CD4-positive, alpha-beta memory T cell (primary cell): Measurements from ENCODE around the gene ABI1. TPM values are rescaled to one million over a fixed set of nuclear protein-coding genes. Genes with fewer than 3 reads are reported as not detected.

Experiments used
- CTCF ChIA-PET: fragments of 350-600 bp; sonication (Branson Sonifier 250); formaldehyde crosslinking; loops from one replicate; lab custom pipeline; 2021; ENCODE audit warnings: inconsistent platforms; ENCODE audit not compliant: partially characterized antibody; lab: Charles Lee
- POLR2A ChIA-PET: fragments of 350-600 bp; sonication (Branson Sonifier 250); formaldehyde crosslinking; loops from one replicate; lab custom pipeline; 2021; ENCODE audit not compliant: partially characterized antibody; lab: Charles Lee
- DNase-seq, 5 donors: peaks; one replicate each; pipeline versions ENCODE4 v3.0.0 to v3.0.0-alpha.2; 2020 to 2022; ENCODE audit warnings: mixed read lengths in 1 of 5
- H3K27ac ChIP-seq: one replicate; pipeline ENCODE4 v1.7.0; 2013; ENCODE audit warnings: low read depth, low read length
- H3K27me3 ChIP-seq: 2 replicates; pipeline ENCODE4 v1.7.0; 2013; ENCODE audit warnings: mild to moderate bottlenecking, low read length, moderate library complexity; ENCODE audit not compliant: insufficient read depth
- H3K36me3 ChIP-seq: 2 replicates; pipeline ENCODE4 v1.7.0; 2013; ENCODE audit warnings: mild to moderate bottlenecking, low read length, moderate library complexity; ENCODE audit not compliant: insufficient read depth
- H3K4me1 ChIP-seq: 2 replicates; pipeline ENCODE4 v1.7.0; 2013; ENCODE audit warnings: mild to moderate bottlenecking, low read length, moderate library complexity; ENCODE audit not compliant: insufficient read depth
- H3K4me3 ChIP-seq, 2 donors: one replicate each; pipeline ENCODE4 v1.7.0; 2013; ENCODE audit warnings: low read length in 2 of 2, mild to moderate bottlenecking in 1 of 2
- H3K9me3 ChIP-seq, 2 donors: one replicate each; pipeline ENCODE4 v1.7.0; 2013; ENCODE audit warnings: low read length in 2 of 2, control low read depth in 1 of 2; ENCODE audit not compliant: control insufficient read depth in 1 of 2
- H3K27ac Mint-ChIP-seq, 7 donors: one replicate each; pipeline ENCODE4 v1.8.0; 2020 to 2021; ENCODE audit warnings: mixed read lengths in 7 of 7, mild to moderate bottlenecking in 6 of 7, inconsistent platforms in 3 of 7, moderate library complexity in 3 of 7
- H3K27me3 Mint-ChIP-seq, 2 donors: one replicate each; pipeline ENCODE4 v1.8.0; 2020 to 2021; ENCODE audit warnings: mixed read lengths in 2 of 2
- H3K36me3 Mint-ChIP-seq, 2 donors: one replicate each; pipeline ENCODE4 v1.8.0; 2020 to 2021; ENCODE audit warnings: mixed read lengths in 2 of 2, inconsistent platforms in 1 of 2, mild to moderate bottlenecking in 1 of 2
- H3K4me1 Mint-ChIP-seq, 4 donors: one replicate each; pipeline ENCODE4 v1.8.0; 2020 to 2021; ENCODE audit warnings: mixed read lengths in 4 of 4, mild to moderate bottlenecking in 1 of 4
- H3K4me3 Mint-ChIP-seq, 8 donors: one replicate each; pipeline ENCODE4 v1.8.0; 2020 to 2021; ENCODE audit warnings: mixed read lengths in 8 of 8, mild to moderate bottlenecking in 7 of 8, moderate library complexity in 6 of 8, inconsistent platforms in 3 of 8
- H3K9me3 Mint-ChIP-seq, 8 donors: one replicate each; pipeline ENCODE4 v1.8.0; 2020 to 2021; ENCODE audit warnings: mixed read lengths in 8 of 8, mild to moderate bottlenecking in 5 of 8, inconsistent platforms in 3 of 8, moderate library complexity in 1 of 8
- intact Hi-C: fragments of 100-400 bp; cut with micrococcal nuclease; formaldehyde crosslinking; loops from one replicate; pipeline ENCODE4 v1.15.1; 2023
- polyA plus RNA-seq, 2 donors: library from polyadenylated mRNA; unstranded; fragments of 300-500 nt; fragmentation: Illumina TruSeq; gene quantifications; one replicate each; pipeline ENCODE4 v1.2.3, GENCODE V29; 2021
- total RNA-seq, 2 experiments: library from RNA; stranded (reverse); gene quantifications; one replicate each; pipeline ENCODE4 v1.2.3, GENCODE V29; 2021

Gene ABI1
- total and polyA plus RNA-seq, 4 experiments from 2014 or later, result 62.2 to 87.6 (median 71.4) TPM

DNA sequence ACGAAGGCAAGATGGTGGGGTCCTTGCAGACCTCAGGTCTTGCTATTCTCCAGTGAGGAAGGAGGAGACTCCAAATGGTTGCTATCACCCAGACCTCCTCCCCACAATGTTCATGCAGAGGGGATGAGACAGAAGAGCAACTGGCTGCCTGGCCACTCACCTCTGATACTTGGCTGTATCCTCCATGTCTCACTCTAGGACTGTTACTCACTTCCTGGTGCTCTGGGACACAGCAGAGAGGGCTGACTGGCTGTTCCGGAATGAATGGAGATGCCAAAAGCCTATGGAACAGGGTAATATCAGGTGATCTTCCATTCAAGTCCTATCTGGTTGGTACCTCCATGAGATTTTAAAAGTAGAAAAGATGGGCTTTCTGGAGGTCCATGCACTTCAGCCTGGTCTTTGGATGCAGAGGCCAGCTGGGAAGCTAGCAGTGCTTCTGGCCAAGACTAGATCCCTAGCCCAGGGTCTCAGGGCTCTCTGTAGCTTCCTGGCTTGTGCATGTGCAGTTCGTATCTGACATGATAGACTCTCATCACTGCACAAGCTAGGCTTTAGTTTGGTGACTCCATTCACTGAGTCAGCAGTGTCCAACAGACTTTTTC lies 27.0 kb upstream of the ABI1 start:
- intact Hi-C loops, result loop anchor here (10.0 kb wide), 1 partner anchor 1163 kb away; no protein-coding TSS in a partner anchor
- CTCF ChIA-PET, result interaction anchor here (1.4 kb wide), 1 partner anchor 162 kb away, joined by 5 read pairs; no protein-coding TSS in a partner anchor

DNA sequence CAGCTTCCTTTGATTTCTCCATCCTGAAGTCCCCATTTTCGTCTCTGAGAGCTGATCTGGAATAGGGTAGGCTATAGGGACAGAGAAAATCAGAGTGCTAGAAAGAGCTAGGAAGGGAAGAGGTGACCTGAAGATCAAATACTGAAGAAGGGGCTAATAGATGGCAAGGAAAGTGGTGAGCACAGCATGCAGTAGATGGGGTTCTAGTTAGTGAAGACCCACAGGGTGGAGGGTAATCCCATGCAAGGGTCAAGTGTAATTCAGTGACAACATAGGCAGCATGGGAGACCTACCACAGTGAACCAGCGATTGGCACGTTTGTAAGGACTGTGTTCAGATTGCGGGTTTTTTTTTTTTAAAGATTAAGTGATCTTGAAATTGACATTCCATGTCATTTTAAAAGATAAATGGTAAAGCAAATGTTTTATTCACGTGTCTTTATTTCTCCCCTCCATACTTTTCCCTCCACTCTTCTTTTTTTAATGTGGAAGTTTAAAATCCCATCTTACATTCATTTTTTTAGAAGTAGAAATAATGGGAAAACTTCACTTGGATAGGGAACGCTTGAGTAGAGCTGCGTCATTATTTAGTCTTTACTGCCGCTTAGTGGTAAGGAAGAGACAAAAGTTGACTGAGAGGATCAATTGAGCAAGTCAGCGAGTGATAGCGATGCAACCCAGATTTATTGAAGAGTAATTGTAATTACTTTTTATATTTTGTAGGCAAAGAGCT lies 21.0 kb upstream of the ABI1 start:
- no peaks in the 10 kb centered on the region for H3K36me3 Mint-ChIP-seq
- no peaks in the 10 kb centered on the region for H3K9me3 Mint-ChIP-seq
- peaks cover 7 to 9% of the 10 kb centered on the region in 2 donors for H3K27me3 Mint-ChIP-seq
- ChIA-PET CTCF (interaction anchor here (0.6 to 7.3 kb wide), 37 partner anchors 12 to 1866 kb away, joined by 3 to 249 read pairs (median 4); partner anchors contain the start of genes ABI1, ENKUR and THNSL1), POLR2A (interaction anchor here (1.0 to 3.0 kb wide), 2 partner anchors 154 to 156 kb away, joined by 3 to 13 read pairs; no protein-coding TSS in a partner anchor)
- Histone ChIP-seq H3K4me1 (no peaks in the 10 kb centered on the region), H3K27me3 (no peaks in the 10 kb centered on the region), H3K27ac (no peak overlapping the region), H3K4me3 (no peak overlapping the region), H3K9me3 (no peaks in the 10 kb centered on the region), H3K36me3 (no peaks in the 10 kb centered on the region)
- H3K27ac Mint-ChIP-seq, result no peak overlapping the region
- DNase-seq, result peak in 4 of 5 donors; percentile 34 to 56 (median 43)
- H3K4me1 Mint-ChIP-seq, result peaks cover 0 to 5% (median 1%) of the 10 kb centered on the region in 4 donors
- intact Hi-C loops, result loop anchor here (1.0 to 10.0 kb wide), 5 partner anchors 20 to 1157 kb away; no protein-coding TSS in a partner anchor
- no peak overlapping the region for H3K4me3 Mint-ChIP-seq

More for the DNA sequence above, 27.0 kb upstream of the ABI1 start:
- H3K4me1 Mint-ChIP-seq, result no peaks in the 10 kb centered on the region
- no peaks in the 10 kb centered on the region for H3K36me3 Mint-ChIP-seq
- DNase-seq, result no peak
- Histone ChIP-seq H3K36me3 (no peaks in the 10 kb centered on the region), H3K27me3 (no peaks in the 10 kb centered on the region), H3K27ac (no peak overlapping the region), H3K4me1 (no peaks in the 10 kb centered on the region), H3K9me3 (no peaks in the 10 kb centered on the region), H3K4me3 (no peak overlapping the region)
- H3K9me3 Mint-ChIP-seq, result peaks cover 0 to 13% (median 2%) of the 10 kb centered on the region in 8 donors
- no peak overlapping the region for H3K4me3 Mint-ChIP-seq
- POLR2A ChIA-PET, result no interaction called here
- peaks cover 7 to 8% of the 10 kb centered on the region in 2 donors for H3K27me3 Mint-ChIP-seq
- H3K27ac Mint-ChIP-seq, result no peak overlapping the region

DNA sequence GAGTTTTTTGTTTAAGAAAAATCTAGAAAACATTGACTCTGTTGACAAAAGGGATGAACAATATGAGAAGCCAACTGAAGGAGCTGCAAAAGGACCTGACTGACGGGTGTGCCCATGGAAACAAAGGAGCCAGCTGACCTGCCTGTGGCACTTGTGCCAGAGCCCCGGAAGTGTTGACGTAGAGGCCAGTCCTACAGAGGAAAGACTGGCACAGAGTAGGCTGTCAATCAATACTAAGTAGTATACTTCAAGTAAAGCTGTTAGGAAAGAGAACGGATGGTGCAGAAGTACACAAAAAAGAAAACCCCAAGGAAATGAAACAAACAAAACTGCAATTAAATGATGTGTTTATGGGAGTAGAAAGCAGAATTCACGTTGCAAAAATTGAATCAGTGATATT lies 19.0 kb upstream of the ABI1 start:
- DNase-seq, result no peak
- Mint-ChIP-seq H3K36me3 (no peaks in the 10 kb centered on the region), H3K4me1 (peaks cover 0 to 5% (median 1%) of the 10 kb centered on the region in 4 donors), H3K4me3 (no peak overlapping the region), H3K27me3 (peaks cover 3 to 14% of the 10 kb centered on the region in 2 donors), H3K9me3 (no peaks in the 10 kb centered on the region), H3K27ac (no peak overlapping the region)
- Histone ChIP-seq H3K27me3 (no peaks in the 10 kb centered on the region), H3K27ac (no peak overlapping the region), H3K36me3 (no peaks in the 10 kb centered on the region), H3K9me3 (no peaks in the 10 kb centered on the region), H3K4me3 (no peak overlapping the region), H3K4me1 (no peaks in the 10 kb centered on the region)
- intact Hi-C loops, result loop anchor here (10.0 kb wide), 1 partner anchor 1155 kb away; no protein-coding TSS in a partner anchor
- ChIA-PET CTCF (interaction anchor here (0.6 to 7.3 kb wide), 6 partner anchors 10 to 544 kb away, joined by 3 to 249 read pairs (median 12); partner anchors contain the start of gene ABI1), POLR2A (no interaction called here)

DNA sequence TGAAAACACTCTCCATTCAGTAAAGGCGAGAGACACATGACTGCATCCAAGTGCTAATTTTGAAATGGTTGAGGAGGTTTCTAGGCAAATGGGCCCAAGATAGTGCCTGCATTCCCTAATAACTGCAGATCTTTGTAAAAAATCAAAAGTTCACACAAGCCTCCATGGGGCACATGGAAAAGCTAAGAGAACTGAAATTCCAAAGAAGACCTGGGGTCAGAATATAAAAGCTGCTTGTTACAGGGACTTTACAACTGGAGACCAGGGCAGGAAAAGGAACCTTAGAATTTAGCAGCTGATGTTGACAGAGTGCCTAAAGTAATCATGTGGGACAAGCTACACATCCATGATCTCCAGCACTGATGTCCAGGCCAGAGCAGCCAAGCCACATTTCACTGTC lies 10.0 kb upstream of the ABI1 start:
- Mint-ChIP-seq H3K4me3 (no peak overlapping the region), H3K4me1 (peaks cover 7 to 9% (median 8%) of the 10 kb centered on the region in 4 donors), H3K9me3 (no peaks in the 10 kb centered on the region), H3K27ac (no peak overlapping the region), H3K36me3 (no peaks in the 10 kb centered on the region), H3K27me3 (no peaks in the 10 kb centered on the region)
- Histone ChIP-seq H3K4me3 (no peak overlapping the region), H3K27ac (no peak overlapping the region), H3K27me3 (no peaks in the 10 kb centered on the region), H3K36me3 (no peaks in the 10 kb centered on the region), H3K4me1 (peaks cover 8% of the 10 kb centered on the region), H3K9me3 (no peaks in the 10 kb centered on the region)
- CTCF ChIA-PET, result interaction anchor here (2.9 to 3.2 kb wide), 3 partner anchors 9 to 144 kb away, joined by 15 to 19 read pairs (median 19); partner anchors contain the start of gene ABI1
- POLR2A ChIA-PET, result no interaction called here
- intact Hi-C loops, result no loop called here
- no peak for DNase-seq

DNA sequence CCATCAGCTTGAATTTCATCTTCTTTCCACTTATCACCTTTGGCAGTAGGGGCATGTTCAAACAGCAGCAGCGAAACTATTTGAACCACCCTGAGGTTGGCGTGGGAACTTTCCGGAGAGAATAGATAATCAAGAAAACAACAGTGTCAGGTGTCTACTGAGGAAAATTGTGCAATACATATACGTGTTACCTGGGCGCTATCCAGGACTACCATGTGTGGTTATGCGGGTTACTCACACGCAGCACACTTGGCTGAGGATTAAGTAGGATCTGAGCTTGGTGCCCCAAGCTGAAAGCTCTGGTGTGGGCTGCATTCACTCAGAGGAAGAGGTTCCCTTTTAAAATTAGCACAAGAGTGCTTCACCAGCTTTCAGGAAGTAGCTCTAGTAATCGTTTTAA lies 8.8 kb upstream of the ABI1 start:
- H3K4me3 ChIP-seq, result no peak overlapping the region
- no peaks in the 10 kb centered on the region for H3K9me3 ChIP-seq
- Mint-ChIP-seq H3K27ac (peak overlapping the region in 6 of 7 donors; percentile 58 to 87 (median 81)), H3K27me3 (no peaks in the 10 kb centered on the region), H3K4me1 (peaks cover 7 to 9% (median 8%) of the 10 kb centered on the region in 4 donors), H3K4me3 (peak overlapping the region; percentile 0 to 79 (median 60)), H3K36me3 (no peaks in the 10 kb centered on the region), H3K9me3 (no peaks in the 10 kb centered on the region)
- H3K27me3 ChIP-seq, result no peaks in the 10 kb centered on the region
- intact Hi-C loops, result no loop called here
- peaks cover 8% of the 10 kb centered on the region for H3K4me1 ChIP-seq
- H3K27ac ChIP-seq, result no peak overlapping the region
- ChIA-PET CTCF (interaction anchor here (0.7 to 3.2 kb wide), 5 partner anchors 8 to 534 kb away, joined by 3 to 19 read pairs (median 15); partner anchors contain the start of gene ABI1), POLR2A (interaction anchor here (0.6 to 1.0 kb wide), 2 partner anchors 8 to 70 kb away, joined by 3 to 6 read pairs; partner anchors contain the start of gene ABI1)
- DNase-seq, result peak; percentile 10 to 39 (median 18)
- no peaks in the 10 kb centered on the region for H3K36me3 ChIP-seq

DNA sequence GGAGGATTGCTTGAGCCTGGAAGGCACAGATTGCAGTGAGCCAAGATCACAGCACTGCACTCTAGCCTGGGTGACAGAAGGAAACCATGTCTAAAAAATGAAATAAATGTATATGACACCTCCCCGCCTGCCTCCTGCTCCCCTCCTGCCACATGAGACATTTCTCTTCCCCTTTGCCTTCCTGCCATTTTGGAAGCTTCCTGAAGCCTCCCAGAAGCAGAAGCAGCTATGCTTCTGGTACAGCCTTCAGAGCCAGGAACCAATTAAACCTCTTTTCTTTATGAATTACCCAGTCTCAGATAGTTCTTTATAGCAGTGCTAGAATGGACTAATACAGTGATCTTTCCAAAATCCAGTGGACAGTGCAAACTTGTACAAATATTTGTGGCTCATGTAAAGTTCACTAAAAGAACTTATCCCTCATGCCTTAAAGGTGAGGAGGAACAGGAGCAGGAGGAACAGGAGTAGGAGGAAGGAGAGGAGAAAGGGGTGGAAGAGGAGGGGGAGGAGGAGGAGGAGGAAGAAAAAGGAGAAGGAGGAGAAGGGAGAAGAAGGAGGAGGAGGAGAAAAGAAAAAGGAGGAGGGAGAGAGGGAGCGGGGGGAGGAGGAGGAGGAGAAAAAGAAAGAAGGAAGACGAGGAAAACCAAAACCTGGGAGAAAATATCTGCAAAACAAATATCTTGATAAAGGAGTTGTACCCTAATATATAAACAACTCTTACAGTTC lies 2.8 kb upstream of the ABI1 start:
- intact Hi-C loops, result loop anchor here (5.0 kb wide), 2 partner anchors 416 to 526 kb away; no protein-coding TSS in a partner anchor
- no peak overlapping the region for H3K4me3 Mint-ChIP-seq
- no peak overlapping the region for H3K27ac Mint-ChIP-seq
- H3K27me3 Mint-ChIP-seq, result peaks cover 3% of the 10 kb centered on the region in 2 donors
- Histone ChIP-seq H3K4me1 (peaks cover 17% of the 10 kb centered on the region), H3K9me3 (no peaks in the 10 kb centered on the region), H3K27me3 (peaks cover 4% of the 10 kb centered on the region), H3K36me3 (no peaks in the 10 kb centered on the region), H3K4me3 (no peak overlapping the region), H3K27ac (no peak overlapping the region)
- POLR2A ChIA-PET, result no interaction called here
- CTCF ChIA-PET, result interaction anchor here (3.7 kb wide), 1 partner anchor 137 kb away, joined by 21 read pairs; no protein-coding TSS in a partner anchor
- H3K9me3 Mint-ChIP-seq, result peaks cover 0 to 4% (median 0%) of the 10 kb centered on the region in 8 donors
- H3K4me1 Mint-ChIP-seq, result peaks cover 8 to 29% (median 18%) of the 10 kb centered on the region in 4 donors
- peaks cover 0 to 10% of the 10 kb centered on the region in 2 donors for H3K36me3 Mint-ChIP-seq
- no peak for DNase-seq
